ENCODE results near the gene SH3GL1. TPM values are rescaled to one million over a fixed set of nuclear protein-coding genes. Genes with fewer than 3 reads are reported as not detected.

The SH3GL1 gene
- polyA plus RNA-seq, 3 donors = 14.0 to 33.9 (median 15.0) TPM

DNA sequence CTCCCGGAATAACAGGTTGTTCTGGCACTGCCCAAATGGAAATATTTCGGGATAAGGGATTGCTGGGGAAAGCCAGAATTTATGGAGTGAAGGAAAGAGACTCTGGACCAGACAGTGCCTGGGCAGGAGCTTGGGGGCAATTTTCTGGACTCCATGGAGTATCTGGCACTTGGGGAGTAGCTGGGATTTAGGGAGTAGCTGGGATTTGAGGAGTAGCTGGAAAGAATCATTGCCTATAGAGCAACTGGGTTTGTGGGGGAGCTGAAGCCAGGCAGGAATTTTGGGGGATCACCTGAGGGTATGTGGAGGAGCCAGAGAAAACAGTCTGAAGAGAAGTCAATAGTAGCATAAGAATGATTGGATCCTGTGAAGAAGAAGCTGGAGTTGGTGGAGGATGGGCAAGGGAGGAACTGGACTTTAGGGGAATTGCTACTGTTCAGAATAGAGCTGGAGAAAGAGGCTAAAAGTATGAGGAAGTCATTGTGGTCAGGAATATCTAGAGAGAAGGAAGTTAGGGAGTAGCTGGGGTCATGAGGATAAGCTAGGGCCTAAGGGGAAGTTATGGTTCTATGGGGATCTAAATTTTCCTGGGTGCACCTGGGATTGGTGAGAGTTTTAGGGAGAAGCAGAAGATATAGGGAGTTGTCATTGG lies 81.2 kb downstream of the SH3GL1 start:
- H3K27ac Mint-ChIP-seq = peak overlapping the region in 1 of 7 donors; percentile 66
- peak in 2 of 3 donors; percentile 10 to 27 for DNase-seq

DNA sequence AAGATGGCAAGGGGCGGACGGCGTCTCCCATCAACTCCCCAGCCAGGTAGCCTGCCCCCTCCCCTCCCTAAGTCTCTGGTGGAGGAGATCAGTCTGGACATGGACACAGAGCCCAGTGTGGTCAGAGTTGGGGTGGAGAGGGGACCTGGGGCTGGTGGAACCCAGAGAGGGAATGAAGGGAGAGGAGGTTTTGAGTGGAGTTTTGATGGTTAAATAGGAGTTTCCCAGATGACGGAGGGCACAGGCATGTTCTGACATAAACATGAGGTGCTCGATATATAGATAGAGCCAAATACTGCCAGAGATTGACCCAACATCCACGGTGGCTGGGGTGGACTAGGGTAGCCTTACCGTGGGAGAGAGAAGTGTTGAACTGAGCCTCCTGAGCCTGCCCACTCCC lies 81.9 kb downstream of the SH3GL1 start:
- Histone ChIP-seq H3K4me2 (replicated peaks; ENCODE audit: extremely low read depth, low read length, poor library complexity, severe bottlenecking) (no peak overlapping the region), H3K27me3 (ENCODE audit: control insufficient read depth in 2 of 2, insufficient read depth in 2 of 2, low read length in 2 of 2) (no peaks in the 10 kb centered on the region), H3K4me1 (ENCODE audit: control insufficient read depth in 1 of 2, insufficient read depth in 2 of 2, low read length in 2 of 2) (peaks cover 12 to 21% of the 10 kb centered on the region in 2 donors), H3K27ac (ENCODE audit: low read depth in 1 of 2, low read length in 2 of 2) (no peak overlapping the region), H3K4me3 (replicated peaks in 1 of 3; ENCODE audit: low read depth in 2 of 3, low read length in 3 of 3) (no peak overlapping the region), H3K79me2 (ENCODE audit: insufficient read depth, low read length) (no peaks in the 10 kb centered on the region), H4K20me1 (ENCODE audit: insufficient read depth, low read length) (no peaks in the 10 kb centered on the region), H3K9ac (ENCODE audit: insufficient read depth, low read length, poor library complexity, severe bottlenecking) (no peak overlapping the region), H3K9me3 (replicated peaks in 1 of 2; ENCODE audit: control insufficient read depth in 1 of 2, insufficient read depth in 1 of 2, low read length in 2 of 2) (peaks cover 27 to 45% of the 10 kb centered on the region in 2 donors), H2AFZ (ENCODE audit: insufficient read depth, low read depth, low read length, poor library complexity, severe bottlenecking) (no peak overlapping the region), H3K36me3 (replicated peaks in 1 of 2; ENCODE audit: control insufficient read depth in 1 of 2, insufficient read depth in 2 of 2, low read length in 2 of 2) (no peaks in the 10 kb centered on the region)
- intact Hi-C loops (cut with micrococcal nuclease) = no loop called here
- peaks cover 1 to 9% (median 5%) of the 10 kb centered on the region in 3 donors for H3K27me3 Mint-ChIP-seq (ENCODE audit: low read depth in 3 of 3)
- 100% methylated on average over 3 of the region's 7 CpGs for WGBS (ENCODE audit: insufficient coverage)
- H3K36me3 Mint-ChIP-seq = no peaks in the 10 kb centered on the region
- no peak for DNase-seq
- no peak overlapping the region for H3K4me3 Mint-ChIP-seq
- peaks cover 20% of the 10 kb centered on the region for H3K4me1 Mint-ChIP-seq
- H3K27ac Mint-ChIP-seq = no peak overlapping the region
- peaks cover 33 to 51% (median 42%) of the 10 kb centered on the region in 7 donors for H3K9me3 Mint-ChIP-seq
- TF ChIP-seq, protein P1, sequence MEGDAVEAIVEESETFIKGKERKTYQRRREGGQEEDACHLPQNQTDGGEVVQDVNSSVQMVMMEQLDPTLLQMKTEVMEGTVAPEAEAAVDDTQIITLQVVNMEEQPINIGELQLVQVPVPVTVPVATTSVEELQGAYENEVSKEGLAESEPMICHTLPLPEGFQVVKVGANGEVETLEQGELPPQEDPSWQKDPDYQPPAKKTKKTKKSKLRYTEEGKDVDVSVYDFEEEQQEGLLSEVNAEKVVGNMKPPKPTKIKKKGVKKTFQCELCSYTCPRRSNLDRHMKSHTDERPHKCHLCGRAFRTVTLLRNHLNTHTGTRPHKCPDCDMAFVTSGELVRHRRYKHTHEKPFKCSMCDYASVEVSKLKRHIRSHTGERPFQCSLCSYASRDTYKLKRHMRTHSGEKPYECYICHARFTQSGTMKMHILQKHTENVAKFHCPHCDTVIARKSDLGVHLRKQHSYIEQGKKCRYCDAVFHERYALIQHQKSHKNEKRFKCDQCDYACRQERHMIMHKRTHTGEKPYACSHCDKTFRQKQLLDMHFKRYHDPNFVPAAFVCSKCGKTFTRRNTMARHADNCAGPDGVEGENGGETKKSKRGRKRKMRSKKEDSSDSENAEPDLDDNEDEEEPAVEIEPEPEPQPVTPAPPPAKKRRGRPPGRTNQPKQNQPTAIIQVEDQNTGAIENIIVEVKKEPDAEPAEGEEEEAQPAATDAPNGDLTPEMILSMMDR (IDR thresholded peaks at IDR 0.05) = no peak

More for the DNA sequence above, 81.2 kb downstream of the SH3GL1 start:
- Histone ChIP-seq H3K4me3 (replicated peaks in 1 of 3; ENCODE audit: low read depth in 2 of 3, low read length in 3 of 3) (no peak overlapping the region), H3K9ac (ENCODE audit: insufficient read depth, low read length, poor library complexity, severe bottlenecking) (no peak overlapping the region), H3K36me3 (replicated peaks in 1 of 2; ENCODE audit: control insufficient read depth in 1 of 2, insufficient read depth in 2 of 2, low read length in 2 of 2) (no peaks in the 10 kb centered on the region), H4K20me1 (ENCODE audit: insufficient read depth, low read length) (no peaks in the 10 kb centered on the region), H3K27me3 (ENCODE audit: control insufficient read depth in 2 of 2, insufficient read depth in 2 of 2, low read length in 2 of 2) (no peaks in the 10 kb centered on the region), H3K79me2 (ENCODE audit: insufficient read depth, low read length) (no peaks in the 10 kb centered on the region), H3K4me1 (ENCODE audit: control insufficient read depth in 1 of 2, insufficient read depth in 2 of 2, low read length in 2 of 2) (peaks cover 8 to 16% of the 10 kb centered on the region in 2 donors), H3K27ac (ENCODE audit: low read depth in 1 of 2, low read length in 2 of 2) (no peak overlapping the region), H3K4me2 (replicated peaks; ENCODE audit: extremely low read depth, low read length, poor library complexity, severe bottlenecking) (no peak overlapping the region), H2AFZ (ENCODE audit: insufficient read depth, low read depth, low read length, poor library complexity, severe bottlenecking) (no peak overlapping the region), H3K9me3 (replicated peaks in 1 of 2; ENCODE audit: control insufficient read depth in 1 of 2, insufficient read depth in 1 of 2, low read length in 2 of 2) (peaks cover 27 to 43% of the 10 kb centered on the region in 2 donors)
- TF ChIP-seq, protein P1 (IDR thresholded peaks at IDR 0.05) = no peak
- intact Hi-C loops (cut with micrococcal nuclease) = no loop called here
- Mint-ChIP-seq H3K9me3 (peaks cover 33 to 50% (median 40%) of the 10 kb centered on the region in 7 donors), H3K27me3 (ENCODE audit: low read depth in 3 of 3) (peaks cover 1 to 6% (median 5%) of the 10 kb centered on the region in 3 donors), H3K4me1 (peaks cover 15% of the 10 kb centered on the region), H3K4me3 (no peak overlapping the region), H3K36me3 (no peaks in the 10 kb centered on the region)
- 100% methylated on average over 2 of the region's 2 CpGs for WGBS (ENCODE audit: insufficient coverage)
